Activated naive CD8-positive, alpha-beta T cell (primary cell): ENCODE results near the gene SLC24A4.

Experiments
- H3K27ac Mint-ChIP-seq: one replicate; pipeline ENCODE4 v1.8.0; 2021; ENCODE audit warnings: mixed read lengths
- H3K27me3 Mint-ChIP-seq: one replicate; pipeline ENCODE4 v1.8.0; 2021; ENCODE audit warnings: mixed read lengths
- H3K36me3 Mint-ChIP-seq: one replicate; pipeline ENCODE4 v1.8.0; 2021; ENCODE audit warnings: mixed read lengths
- H3K4me1 Mint-ChIP-seq: one replicate; pipeline ENCODE4 v1.8.0; 2021; ENCODE audit warnings: low read depth, mixed read lengths
- H3K4me3 Mint-ChIP-seq: one replicate; pipeline ENCODE4 v1.8.0; 2021; ENCODE audit warnings: mild to moderate bottlenecking, mixed read lengths
- H3K9me3 Mint-ChIP-seq: one replicate; pipeline ENCODE4 v1.8.0; 2021; ENCODE audit warnings: low read depth, mixed read lengths

SLC24A4 gene

GRCh38 chr14:92413379-92413778 lies 90.4 kb downstream of the SLC24A4 start:
- no peaks in the 10 kb centered on the region for H3K4me1 Mint-ChIP-seq

GRCh38 chr14:92414690-92415445 lies 91.9 kb downstream of the SLC24A4 start:
- Mint-ChIP-seq H3K9me3 (no peaks in the 10 kb centered on the region), H3K4me1 (no peaks in the 10 kb centered on the region), H3K4me3 (no peak overlapping the region), H3K27me3 (no peaks in the 10 kb centered on the region), H3K36me3 (no peaks in the 10 kb centered on the region), H3K27ac (no peak overlapping the region)

More at GRCh38 chr14:92413379-92413778, 90.4 kb downstream of the SLC24A4 start:
- no peaks in the 10 kb centered on the region for H3K27me3 Mint-ChIP-seq
- H3K36me3 Mint-ChIP-seq = no peaks in the 10 kb centered on the region
- no peak overlapping the region for H3K27ac Mint-ChIP-seq
- H3K4me3 Mint-ChIP-seq = no peak overlapping the region
- no peaks in the 10 kb centered on the region for H3K9me3 Mint-ChIP-seq

GRCh38 chr14:92415969-92416368 lies 93.0 kb downstream of the SLC24A4 start:
- no peaks in the 10 kb centered on the region for H3K36me3 Mint-ChIP-seq
- no peaks in the 10 kb centered on the region for H3K4me1 Mint-ChIP-seq
- H3K27ac Mint-ChIP-seq = no peak overlapping the region
- no peaks in the 10 kb centered on the region for H3K27me3 Mint-ChIP-seq
- H3K9me3 Mint-ChIP-seq = no peaks in the 10 kb centered on the region
- no peak overlapping the region for H3K4me3 Mint-ChIP-seq

GRCh38 chr14:92416544-92416943 lies 93.6 kb downstream of the SLC24A4 start:
- Mint-ChIP-seq H3K27me3 (no peaks in the 10 kb centered on the region), H3K36me3 (no peaks in the 10 kb centered on the region), H3K4me1 (no peaks in the 10 kb centered on the region), H3K27ac (no peak overlapping the region), H3K4me3 (no peak overlapping the region), H3K9me3 (no peaks in the 10 kb centered on the region)

GRCh38 chr14:92417759-92418158 lies 94.8 kb downstream of the SLC24A4 start:
- no peaks in the 10 kb centered on the region for H3K4me1 Mint-ChIP-seq
- no peaks in the 10 kb centered on the region for H3K27me3 Mint-ChIP-seq
- H3K36me3 Mint-ChIP-seq = no peaks in the 10 kb centered on the region

GRCh38 chr14:92421751-92422150 lies 98.8 kb downstream of the SLC24A4 start:
- Mint-ChIP-seq H3K4me3 (no peak overlapping the region), H3K36me3 (no peaks in the 10 kb centered on the region), H3K27ac (no peak overlapping the region), H3K27me3 (no peaks in the 10 kb centered on the region), H3K9me3 (no peaks in the 10 kb centered on the region), H3K4me1 (peaks cover 11% of the 10 kb centered on the region)

More at GRCh38 chr14:92417759-92418158, 94.8 kb downstream of the SLC24A4 start:
- no peaks in the 10 kb centered on the region for H3K9me3 Mint-ChIP-seq
- H3K4me3 Mint-ChIP-seq = no peak overlapping the region
- no peak overlapping the region for H3K27ac Mint-ChIP-seq

- no peak overlapping the region for H3K27ac Mint-ChIP-seq
- H3K4me3 Mint-ChIP-seq = no peak overlapping the region
- H3K4me1 Mint-ChIP-seq = peaks cover 11% of the 10 kb centered on the region
- no peaks in the 10 kb centered on the region for H3K9me3 Mint-ChIP-seq
- no peaks in the 10 kb centered on the region for H3K27me3 Mint-ChIP-seq
- H3K36me3 Mint-ChIP-seq = no peaks in the 10 kb centered on the region
These were observed 102.1 kb downstream of the SLC24A4 start for GRCh38 chr14:92425101-92425500.

- no peaks in the 10 kb centered on the region for H3K27me3 Mint-ChIP-seq
- H3K27ac Mint-ChIP-seq = no peak overlapping the region
- no peaks in the 10 kb centered on the region for H3K36me3 Mint-ChIP-seq
- peaks cover 11% of the 10 kb centered on the region for H3K4me1 Mint-ChIP-seq
- H3K4me3 Mint-ChIP-seq = no peak overlapping the region
- H3K9me3 Mint-ChIP-seq = no peaks in the 10 kb centered on the region
These were observed 103.3 kb downstream of the SLC24A4 start for GRCh38 chr14:92426237-92426636.

- no peak overlapping the region for H3K4me3 Mint-ChIP-seq
- no peaks in the 10 kb centered on the region for H3K9me3 Mint-ChIP-seq
- H3K4me1 Mint-ChIP-seq = peaks cover 11% of the 10 kb centered on the region
- no peaks in the 10 kb centered on the region for H3K27me3 Mint-ChIP-seq
- no peaks in the 10 kb centered on the region for H3K36me3 Mint-ChIP-seq
- H3K27ac Mint-ChIP-seq = no peak overlapping the region
These were observed 104.1 kb downstream of the SLC24A4 start for GRCh38 chr14:92427096-92427495.

- Mint-ChIP-seq H3K36me3 (no peaks in the 10 kb centered on the region), H3K4me3 (no peak overlapping the region), H3K27ac (no peak overlapping the region), H3K9me3 (no peaks in the 10 kb centered on the region), H3K27me3 (no peaks in the 10 kb centered on the region), H3K4me1 (peaks cover 10% of the 10 kb centered on the region)
These were observed 107.7 kb downstream of the SLC24A4 start for GRCh38 chr14:92430686-92431085.

- H3K27ac Mint-ChIP-seq = no peak overlapping the region
- H3K4me1 Mint-ChIP-seq = peaks cover 4% of the 10 kb centered on the region
- no peak overlapping the region for H3K4me3 Mint-ChIP-seq
- no peaks in the 10 kb centered on the region for H3K36me3 Mint-ChIP-seq
- no peaks in the 10 kb centered on the region for H3K27me3 Mint-ChIP-seq
- H3K9me3 Mint-ChIP-seq = no peaks in the 10 kb centered on the region
These were observed 108.3 kb downstream of the SLC24A4 start for GRCh38 chr14:92431199-92431725.

GRCh38 chr14:92433407-92433806 lies 110.4 kb downstream of the SLC24A4 start:
- Mint-ChIP-seq H3K4me1 (no peaks in the 10 kb centered on the region), H3K36me3 (no peaks in the 10 kb centered on the region), H3K27ac (no peak overlapping the region), H3K9me3 (peaks cover 7% of the 10 kb centered on the region), H3K27me3 (no peaks in the 10 kb centered on the region), H3K4me3 (no peak overlapping the region)

GRCh38 chr14:92435154-92435553 lies 112.2 kb downstream of the SLC24A4 start:
- H3K36me3 Mint-ChIP-seq = no peaks in the 10 kb centered on the region
- H3K27ac Mint-ChIP-seq = no peak overlapping the region
- H3K4me1 Mint-ChIP-seq = peaks cover 9% of the 10 kb centered on the region
- H3K27me3 Mint-ChIP-seq = no peaks in the 10 kb centered on the region
- no peak overlapping the region for H3K4me3 Mint-ChIP-seq
- H3K9me3 Mint-ChIP-seq = peaks cover 7% of the 10 kb centered on the region

GRCh38 chr14:92436115-92436776 lies 113.3 kb downstream of the SLC24A4 start:
- no peaks in the 10 kb centered on the region for H3K36me3 Mint-ChIP-seq
- H3K4me1 Mint-ChIP-seq = peaks cover 9% of the 10 kb centered on the region
- H3K27me3 Mint-ChIP-seq = no peaks in the 10 kb centered on the region
- H3K9me3 Mint-ChIP-seq = peaks cover 7% of the 10 kb centered on the region
- H3K4me3 Mint-ChIP-seq = no peak overlapping the region
- H3K27ac Mint-ChIP-seq = no peak overlapping the region

GRCh38 chr14:92437309-92437708 lies 114.3 kb downstream of the SLC24A4 start:
- Mint-ChIP-seq H3K9me3 (peaks cover 7% of the 10 kb centered on the region), H3K27ac (no peak overlapping the region), H3K27me3 (no peaks in the 10 kb centered on the region), H3K36me3 (no peaks in the 10 kb centered on the region), H3K4me3 (no peak overlapping the region), H3K4me1 (peaks cover 12% of the 10 kb centered on the region)
